HG02588 (cell line): ENCODE measurements around the gene ADAMTS14.

Experiments
- ATAC-seq: cut with Tn5 transposase; IDR thresholded peaks from one replicate; pipeline ENCODE4 v1.9.1; 2021; ENCODE audit warnings: mild to moderate bottlenecking, moderate library complexity; ENCODE audit not compliant: unreplicated experiment

Gene ADAMTS14

DNA sequence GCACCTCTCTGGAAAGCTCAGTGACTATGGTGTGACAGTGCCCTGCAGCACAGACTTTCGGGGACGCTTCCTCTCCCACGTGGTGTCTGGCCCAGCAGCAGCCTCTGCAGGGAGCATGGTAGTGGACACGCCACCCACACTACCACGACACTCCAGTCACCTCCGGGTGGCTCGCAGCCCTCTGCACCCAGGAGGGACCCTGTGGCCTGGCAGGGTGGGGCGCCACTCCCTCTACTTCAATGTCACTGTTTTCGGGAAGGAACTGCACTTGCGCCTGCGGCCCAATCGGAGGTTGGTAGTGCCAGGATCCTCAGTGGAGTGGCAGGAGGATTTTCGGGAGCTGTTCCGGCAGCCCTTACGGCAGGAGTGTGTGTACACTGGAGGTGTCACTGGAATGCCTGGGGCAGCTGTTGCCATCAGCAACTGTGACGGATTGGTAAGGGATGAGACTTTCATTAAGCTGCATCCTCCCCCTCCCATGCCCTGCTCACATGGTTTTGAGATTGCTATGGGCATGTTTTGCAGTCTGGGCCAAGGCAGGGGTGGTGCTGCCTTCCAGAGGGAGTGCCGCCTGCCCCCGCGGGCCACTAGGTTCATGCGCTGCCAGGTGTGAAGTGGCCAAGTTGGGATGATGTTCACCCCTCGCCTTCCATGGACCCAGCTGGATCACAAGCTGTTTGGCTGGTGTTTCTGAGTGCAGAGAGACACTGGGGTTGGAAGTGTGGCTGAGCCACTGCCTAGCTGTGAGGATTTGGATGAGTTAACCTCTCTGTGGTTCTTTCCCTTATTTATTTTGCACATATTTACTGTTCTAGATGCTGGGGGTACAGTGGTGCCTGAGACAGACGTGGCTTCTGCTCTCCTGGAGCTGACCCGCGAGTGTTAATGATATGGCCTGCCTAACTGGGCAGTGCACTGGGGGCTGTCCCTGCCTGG lies 2.5 kb downstream of the ADAMTS14 start:
- ATAC-seq = no peak

DNA sequence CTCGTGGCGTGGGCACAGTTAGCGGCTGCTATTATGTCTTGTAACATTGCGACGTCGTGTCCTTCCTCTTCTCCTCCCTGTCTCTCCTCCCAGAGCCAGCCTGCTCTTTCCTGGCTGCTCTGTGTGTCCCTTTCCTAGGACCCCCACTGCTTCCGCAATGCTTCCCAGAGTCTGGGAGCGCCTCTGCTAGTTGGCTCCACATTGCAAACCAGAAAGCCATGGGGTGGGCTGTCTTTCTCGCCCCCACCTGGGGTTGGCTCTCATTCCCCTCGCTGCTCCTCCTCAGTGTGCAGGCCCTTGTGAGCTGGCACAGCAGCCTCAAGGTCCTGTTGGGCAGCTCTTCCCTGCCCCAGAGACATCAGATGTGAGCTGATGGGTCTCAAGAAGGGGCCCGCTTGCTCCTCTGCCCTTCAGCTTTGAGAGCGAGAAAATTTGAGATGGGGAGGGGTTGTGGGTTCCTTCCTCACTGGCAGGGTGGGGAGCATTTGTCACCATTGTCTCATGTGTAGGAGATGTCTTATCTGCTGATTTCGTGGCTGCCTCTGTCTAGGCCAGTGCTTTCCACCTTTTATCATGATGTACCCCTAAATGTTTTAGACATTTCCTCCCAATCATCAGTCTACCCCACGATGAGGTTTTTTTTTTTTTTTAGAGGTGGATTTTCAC lies 3.3 kb downstream of the ADAMTS14 start:
- ATAC-seq = no peak

DNA sequence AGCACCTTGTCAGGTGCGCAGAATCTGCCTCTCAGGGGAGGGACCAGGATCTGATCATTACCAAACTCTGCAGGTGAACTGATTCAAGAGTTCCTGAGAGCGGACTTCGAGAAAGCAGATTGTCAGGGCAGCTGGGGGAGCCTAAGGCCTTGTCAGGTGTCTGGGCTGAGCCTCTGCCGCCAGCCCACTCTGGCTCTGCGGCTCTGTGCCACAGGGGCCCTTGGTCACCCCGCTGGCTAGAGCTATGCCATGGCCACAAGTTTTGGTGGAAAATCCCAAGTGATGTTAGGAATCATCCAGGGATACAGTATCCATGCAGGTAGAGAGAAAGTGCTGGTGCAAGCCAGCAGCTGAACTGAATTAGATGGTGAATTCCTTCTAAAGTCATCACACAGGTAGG lies 4.2 kb downstream of the ADAMTS14 start:
- no peak for ATAC-seq

DNA sequence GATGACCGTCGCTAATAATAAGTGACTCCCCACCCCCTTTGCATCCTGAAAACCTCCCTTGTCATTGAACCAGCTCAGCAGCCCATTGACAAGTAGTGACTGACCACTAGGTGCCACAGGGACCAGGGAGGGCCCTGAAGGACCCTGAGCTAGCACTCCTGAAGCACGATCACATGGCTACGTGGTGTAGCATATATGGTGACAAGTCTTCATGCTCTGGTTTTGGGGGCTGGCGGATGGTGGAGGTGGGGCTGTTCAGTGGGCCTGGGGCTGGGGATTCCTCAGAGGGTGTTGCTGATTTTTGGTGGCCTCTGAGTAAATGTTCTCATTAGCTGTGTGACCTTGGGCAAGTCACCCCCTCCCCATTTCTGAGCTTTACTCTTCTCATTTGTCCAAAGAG lies 4.7 kb downstream of the ADAMTS14 start:
- no peak for ATAC-seq

DNA sequence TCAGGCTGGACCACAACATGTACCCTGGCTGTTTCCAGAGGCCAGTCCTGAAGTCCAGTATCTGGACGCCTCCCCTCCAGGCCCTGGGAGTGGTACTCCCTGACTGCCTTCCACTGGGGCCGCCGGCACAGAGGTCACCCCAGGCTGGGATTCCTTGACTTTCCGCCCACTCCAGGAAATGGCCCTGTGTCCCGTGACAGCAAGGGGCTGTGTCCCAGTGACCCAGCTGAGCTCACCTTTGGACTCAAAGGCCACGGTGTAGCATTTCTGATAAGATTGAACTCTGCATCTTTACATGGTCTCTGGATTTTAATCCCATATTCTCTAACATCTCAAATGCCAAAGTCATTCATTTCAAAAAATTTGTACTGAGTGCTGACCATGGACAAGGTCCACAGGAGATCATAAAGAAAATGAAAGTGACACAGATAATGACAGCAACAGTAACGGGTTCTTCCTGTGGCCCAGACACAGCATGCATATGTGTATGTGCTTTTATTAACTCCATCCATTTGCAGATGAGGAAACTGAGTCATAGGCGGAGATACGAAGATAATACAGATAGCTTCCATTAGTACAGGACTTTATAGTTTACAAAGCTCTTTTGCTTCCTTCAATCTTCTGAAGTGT lies 5.4 kb downstream of the ADAMTS14 start:
- ATAC-seq = no peak

DNA sequence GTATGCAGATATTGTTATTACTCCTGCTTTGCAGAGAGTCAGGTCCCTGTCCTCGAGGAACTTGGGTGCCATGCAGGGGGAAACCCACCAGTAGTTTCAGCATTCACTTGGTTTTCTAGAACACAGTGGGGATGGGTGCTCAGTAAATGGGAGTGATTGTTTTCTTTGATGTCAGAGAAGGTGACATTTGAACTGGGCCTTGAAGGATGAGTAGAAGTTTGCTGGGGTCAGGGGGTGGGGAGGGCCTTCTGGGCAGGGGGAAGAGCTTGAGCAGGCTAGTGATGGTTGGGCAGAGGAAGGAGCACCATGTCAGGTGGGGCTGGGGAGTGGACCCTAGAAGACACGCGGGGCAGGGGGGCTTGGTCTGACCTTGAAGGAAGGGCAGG lies 5.9 kb downstream of the ADAMTS14 start:
- ATAC-seq = no peak

DNA sequence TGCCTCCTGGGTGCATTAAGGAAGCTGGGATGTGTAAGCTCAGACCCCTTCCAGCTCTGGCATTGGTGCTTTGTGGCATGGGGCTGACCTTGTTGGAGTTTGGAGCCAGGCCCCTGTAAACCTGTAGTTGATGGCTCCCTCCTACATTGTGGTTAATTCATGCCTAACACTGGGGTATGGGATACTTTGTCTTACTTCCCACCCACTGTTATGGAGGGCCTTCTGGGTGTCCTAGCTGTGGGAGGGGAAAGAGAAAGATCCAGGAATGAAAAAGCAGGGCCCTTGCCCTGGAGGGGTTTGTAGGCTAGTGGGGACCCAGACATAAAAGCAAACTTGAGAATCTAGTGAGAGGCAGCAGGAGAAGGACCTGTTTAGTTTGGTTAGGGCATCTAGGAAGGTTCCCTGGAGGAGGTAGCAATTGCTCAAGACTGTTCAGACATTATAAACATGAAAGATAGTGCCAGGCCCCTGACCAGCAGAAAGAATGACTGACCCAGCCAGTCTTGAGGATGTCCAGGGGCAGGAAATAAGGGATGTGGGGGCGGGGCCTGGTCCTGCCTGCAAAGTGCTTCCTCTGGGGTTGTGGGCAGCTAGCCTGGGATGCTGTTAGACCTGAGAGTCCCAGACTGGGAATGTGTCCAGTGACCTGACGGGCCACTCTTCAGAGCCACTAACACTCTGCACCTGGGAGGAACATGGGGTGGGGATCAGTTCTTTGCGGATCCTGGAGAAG lies 6.6 kb downstream of the ADAMTS14 start:
- ATAC-seq = no peak

DNA sequence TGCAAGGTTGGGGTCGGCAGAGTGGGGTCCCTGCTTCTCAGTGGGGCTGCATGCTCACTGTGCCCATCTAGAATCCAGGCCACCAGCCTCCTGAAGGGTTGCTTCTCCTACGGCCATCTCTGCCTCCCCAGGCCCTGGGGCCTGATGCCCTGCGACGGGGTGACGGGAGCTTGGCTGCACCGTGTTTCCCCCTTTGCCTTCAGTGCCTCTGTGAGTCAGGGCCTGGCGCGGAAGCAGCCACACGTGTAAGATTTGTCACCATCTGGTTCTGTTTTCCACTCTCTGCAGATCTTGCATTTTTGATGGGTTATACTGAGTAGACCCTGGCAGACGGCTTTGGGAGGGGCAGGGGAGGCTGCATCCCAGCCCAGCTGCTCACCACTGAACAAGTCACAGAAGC lies 7.2 kb downstream of the ADAMTS14 start:
- ATAC-seq = no peak

DNA sequence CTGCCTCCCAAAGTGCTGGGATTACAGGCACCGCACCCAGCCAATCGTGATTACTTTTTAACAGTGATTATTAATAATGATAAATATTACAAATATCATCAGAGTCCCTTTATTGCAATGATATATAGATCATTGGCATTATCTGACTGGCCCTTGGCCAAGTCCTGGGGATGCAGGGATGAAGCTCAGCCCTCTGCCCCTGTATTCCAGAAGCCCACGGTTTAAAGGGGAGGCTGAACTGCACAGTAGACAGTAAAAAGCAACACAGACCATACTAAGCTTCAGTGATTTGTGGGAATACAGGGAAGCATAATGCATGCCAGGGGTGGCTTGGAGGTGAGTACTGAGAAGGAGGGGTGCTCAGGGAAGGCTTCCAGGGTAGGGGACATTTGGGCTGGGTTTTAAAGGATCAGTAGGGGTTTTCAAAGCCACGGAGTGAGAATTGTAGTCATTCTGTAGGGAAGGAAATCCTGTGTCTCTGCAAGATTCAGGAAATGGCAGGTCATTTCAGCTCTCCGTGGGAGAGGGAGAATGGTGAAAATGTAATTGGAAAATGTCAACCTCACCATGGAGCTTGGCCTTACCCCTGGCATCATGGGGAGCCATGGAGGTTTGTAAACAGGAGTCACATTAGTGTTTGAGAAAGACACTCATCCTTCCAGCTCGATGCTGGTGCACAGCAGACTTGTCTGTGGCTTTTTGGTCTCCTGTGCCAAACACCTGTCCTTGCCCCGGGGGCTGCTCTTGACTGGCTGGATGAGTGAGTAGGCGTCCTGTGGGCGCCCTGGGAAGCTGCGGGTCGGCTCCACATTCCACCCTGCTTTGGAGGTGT lies 8.8 kb downstream of the ADAMTS14 start:
- ATAC-seq = no peak

DNA sequence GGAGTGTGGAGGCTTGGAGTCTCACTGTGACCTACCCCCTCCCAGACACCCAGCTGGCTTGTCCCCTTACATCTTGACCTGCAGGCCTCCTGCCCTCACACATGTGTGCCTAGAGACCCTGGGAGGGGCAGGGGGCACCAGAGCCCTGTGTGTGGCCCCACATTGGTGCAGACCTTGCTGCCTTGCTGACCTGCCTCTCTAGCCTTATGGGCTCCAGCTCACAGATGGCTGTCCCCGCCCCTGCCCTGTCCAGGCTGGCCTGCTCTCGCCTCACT lies 9.4 kb downstream of the ADAMTS14 start:
- ATAC-seq = no peak

DNA sequence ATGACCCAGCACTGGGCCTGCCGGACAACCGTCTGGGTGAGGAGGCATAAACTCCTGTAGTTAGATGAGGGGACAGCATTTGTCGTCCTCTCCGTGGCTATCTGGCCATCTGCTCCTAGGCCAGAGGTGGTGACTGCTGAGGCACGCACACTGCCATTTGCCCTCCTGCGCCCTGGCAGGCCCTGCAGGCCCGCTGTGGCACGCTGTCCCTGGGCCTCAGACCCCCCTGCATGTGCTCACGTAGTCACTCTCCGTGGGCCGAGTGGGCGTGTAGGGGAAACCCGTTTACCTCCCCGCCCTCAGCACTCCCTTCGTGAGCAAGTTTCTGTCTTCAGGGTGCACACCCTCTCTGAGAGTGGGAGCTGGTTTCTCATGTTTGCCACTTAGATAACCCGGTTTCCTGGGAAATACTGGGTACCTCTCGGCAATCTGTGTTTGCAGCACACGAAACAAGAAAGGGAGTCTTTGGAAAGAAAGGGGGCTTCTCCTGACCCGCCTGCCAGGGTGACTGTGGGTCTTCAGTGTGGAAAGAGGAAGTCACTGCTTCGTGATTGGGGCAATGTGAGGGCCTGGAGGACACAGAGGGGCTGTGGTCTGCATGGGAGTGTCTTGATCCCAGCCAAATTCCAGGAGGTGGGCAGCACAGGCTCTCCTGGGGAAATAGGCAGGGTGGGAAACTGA lies 10.8 kb downstream of the ADAMTS14 start:
- ATAC-seq = no peak

DNA sequence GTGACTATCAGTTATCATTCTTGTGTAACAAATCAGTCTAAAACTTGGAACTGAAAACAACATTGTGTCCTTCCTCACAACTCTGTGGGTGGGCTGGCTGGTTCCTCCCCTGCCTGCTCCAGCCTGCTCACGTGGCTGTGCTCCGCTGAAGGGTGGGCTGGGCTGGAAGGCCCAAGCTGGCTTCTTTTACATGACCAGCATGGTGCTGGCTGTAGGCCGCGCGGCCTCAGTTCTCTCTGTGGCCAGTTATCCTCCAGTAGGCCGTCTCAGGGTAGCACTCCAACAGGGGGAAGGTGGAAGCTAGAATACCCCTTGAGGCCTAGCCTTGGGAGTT lies 11.3 kb downstream of the ADAMTS14 start:
- ATAC-seq = no peak

DNA sequence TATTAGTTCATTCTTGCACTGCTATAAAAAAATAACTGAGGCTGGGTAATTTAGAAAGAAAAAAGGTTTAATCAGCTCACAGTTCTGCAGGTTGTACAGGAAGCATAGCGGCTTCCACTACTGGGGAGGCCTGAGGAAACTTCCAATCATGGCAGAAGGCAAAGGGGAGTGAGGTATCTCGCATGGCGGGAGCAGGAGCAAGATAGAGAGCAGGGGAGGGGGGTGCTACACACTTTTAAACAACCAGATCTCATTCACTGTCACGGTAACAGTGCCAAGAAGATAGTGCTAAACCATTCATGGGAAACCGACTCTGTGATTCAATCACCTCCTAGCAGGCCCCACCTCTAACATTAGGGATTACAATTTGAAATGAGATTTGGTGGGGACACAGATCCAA lies 11.6 kb downstream of the ADAMTS14 start:
- ATAC-seq = no peak

DNA sequence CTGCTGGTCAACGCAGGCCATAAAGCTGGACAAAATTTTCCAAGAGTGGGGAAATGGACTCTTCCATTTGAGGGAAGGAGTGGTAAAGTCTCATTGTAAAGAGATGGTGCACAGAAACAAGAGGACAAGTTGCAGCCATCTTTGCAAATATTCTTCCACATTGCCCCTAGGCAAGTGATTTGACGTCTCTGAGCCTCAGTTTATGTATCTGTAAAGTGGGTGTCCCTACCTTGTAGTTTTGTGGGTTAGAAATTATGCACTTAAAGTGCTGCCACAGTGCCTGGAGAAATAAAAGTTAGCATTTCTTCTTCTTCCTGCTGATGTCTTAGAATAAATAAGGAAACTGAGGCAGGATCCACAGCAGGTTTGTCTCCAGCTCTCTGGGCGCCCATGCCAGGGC lies 12.1 kb downstream of the ADAMTS14 start:
- ATAC-seq = no peak

DNA sequence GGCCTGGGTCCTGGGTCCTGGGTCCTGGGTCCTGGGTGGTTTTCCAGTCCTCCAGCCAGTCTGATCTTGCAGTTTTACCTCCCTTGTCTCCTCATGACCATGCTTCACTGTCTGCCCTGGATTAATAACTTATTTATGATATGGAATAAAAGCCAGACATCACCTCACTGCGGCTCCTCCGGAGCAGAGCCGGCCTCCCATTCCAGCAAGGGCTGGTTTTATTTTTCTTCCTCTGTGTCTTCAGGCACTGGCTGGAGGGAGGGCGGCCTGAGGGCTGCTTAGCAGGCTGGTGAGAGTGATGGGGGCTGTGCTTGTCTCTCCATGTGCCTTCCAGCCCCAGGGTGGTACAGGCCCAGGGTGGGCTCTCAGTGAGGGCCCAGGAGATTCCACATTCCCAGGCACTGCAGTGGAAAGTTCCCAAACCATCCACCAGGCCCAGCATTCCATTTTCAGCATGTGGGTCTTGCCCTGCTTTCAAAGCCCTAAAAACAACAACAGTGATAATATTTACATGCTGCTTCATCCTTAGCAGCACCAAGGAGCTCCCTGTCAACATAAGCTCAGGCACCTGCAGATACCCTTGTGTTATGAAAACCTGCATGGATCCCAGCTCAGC lies 12.6 kb downstream of the ADAMTS14 start:
- no peak for ATAC-seq

DNA sequence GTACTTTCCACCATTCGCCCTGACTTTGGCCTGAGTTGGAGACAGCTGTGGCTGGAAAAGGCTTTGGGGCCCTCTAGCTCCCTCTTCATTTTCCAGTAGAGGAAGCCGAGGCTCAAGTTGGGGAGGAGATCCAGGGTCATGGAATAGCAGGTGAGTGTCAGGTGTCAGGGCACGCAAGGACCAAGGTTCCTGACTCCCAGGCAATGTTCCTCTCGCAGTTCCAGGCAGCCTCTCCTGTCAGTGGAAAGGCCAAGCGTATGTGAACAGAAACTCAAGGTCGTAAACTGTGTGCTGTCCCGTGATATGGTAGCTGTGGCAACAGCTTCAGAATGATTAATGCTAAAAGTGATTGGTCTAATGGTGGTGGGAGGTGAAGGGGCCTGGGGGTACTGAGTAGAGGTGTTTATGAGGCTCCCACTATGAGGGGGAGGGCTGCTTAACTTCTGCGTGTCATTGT lies 13.2 kb downstream of the ADAMTS14 start:
- no peak for ATAC-seq

DNA sequence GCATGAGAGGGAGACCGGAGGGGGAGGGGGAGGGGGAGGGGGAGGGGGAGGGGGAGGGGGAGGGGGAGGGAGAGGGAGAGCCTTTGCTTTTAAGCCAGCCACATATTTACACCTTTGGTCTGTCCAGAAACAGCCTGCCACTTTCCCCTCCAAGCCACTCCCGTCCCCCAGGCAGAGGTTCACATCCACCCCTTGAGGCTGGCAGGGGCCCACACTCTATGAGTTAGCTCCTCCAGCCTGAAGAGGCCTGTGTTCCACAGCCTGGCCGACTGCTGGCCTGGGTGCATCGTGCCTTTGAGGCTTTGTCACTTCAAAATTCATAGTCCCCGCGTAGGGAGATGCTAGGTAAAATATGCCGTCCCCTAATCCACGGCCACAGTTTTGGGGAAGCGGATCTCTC lies 16.5 kb downstream of the ADAMTS14 start:
- ATAC-seq = no peak

DNA sequence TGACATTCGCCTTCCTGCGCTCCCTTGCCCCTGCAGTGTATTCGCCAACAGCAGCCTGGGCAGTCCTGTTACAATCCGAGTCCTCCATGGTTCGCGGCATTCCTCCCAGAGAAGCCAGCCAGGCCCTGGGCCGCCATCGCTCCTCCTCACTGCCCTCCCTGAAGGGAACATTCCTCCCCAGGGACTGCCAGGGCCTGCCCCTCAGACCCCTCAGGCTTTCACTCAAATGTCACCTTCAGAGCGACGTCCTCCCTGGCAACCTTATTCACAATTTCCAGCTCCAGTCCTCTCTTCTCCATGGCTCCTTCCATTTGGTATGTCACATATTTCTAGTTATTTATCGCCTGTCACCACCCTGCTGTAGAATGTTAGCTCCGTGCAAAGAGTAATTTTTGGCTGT lies 17.4 kb downstream of the ADAMTS14 start:
- ATAC-seq = no peak

DNA sequence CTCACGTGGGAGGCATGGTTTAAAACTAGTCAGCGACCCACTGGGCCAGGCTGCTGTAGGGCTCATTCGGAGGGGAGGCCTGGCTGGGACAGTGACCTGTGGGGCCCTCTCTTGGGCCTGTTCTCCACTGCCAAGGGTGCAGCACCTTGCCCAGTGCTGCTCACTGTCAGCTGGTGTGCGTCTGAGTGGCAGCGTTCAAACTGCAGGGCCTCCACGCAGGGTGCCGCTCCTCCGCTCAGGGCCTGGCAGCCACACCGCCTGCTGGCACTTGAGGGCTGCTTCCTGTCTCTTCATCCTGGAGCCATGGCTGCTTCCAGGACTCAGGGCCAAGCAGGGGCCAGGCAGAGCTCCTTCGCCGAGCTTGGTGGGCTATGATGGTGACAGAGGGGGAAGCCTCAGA lies 18.3 kb downstream of the ADAMTS14 start:
- ATAC-seq = no peak

DNA sequence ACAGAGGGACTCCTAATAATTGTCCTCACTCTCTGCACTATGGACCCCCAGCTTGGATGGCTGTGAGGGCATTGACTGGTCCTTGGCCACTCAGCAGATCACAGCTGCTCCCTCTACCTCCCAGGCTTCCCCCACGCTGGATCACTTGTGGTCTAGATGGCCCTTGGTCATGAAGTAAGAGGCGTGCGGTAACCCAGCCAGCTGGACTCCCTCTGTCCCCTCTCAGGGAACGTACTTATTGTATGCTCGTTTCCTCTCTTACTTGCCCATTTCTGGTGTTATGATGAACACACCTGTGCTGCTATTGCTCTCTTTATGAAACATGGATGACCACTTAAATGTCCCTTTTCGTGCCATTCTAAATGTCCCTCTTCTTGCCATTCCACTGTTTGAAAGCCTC lies 19.3 kb downstream of the ADAMTS14 start:
- no peak for ATAC-seq
